Panc1 (cell line): ENCODE data around the gene THAP4.

Source experiments
- POLR2AphosphoS5 ChIP-seq: IDR thresholded peaks from 2 replicates; pipeline ENCODE4 v1.6.1; 2012; ENCODE audit warnings: mild to moderate bottlenecking, low read depth, low read length, moderate library complexity
- REST ChIP-seq, 2 experiments: IDR thresholded peaks; 2 replicates each; pipeline ENCODE4 v1.6.1; 2011 to 2012; ENCODE audit warnings: low read depth in 2 of 2, control low read depth in 1 of 2, low read length in 1 of 2, mild to moderate bottlenecking in 1 of 2, moderate library complexity in 1 of 2; ENCODE audit not compliant: insufficient read depth in 1 of 2
- TF ChIP-seq, protein P1 (sequence below): fragments of 450-650 bp; IDR thresholded peaks from 2 replicates; pipeline ENCODE4 v1.5.1; 2017; ENCODE audit warnings: mild to moderate bottlenecking

DNA sequence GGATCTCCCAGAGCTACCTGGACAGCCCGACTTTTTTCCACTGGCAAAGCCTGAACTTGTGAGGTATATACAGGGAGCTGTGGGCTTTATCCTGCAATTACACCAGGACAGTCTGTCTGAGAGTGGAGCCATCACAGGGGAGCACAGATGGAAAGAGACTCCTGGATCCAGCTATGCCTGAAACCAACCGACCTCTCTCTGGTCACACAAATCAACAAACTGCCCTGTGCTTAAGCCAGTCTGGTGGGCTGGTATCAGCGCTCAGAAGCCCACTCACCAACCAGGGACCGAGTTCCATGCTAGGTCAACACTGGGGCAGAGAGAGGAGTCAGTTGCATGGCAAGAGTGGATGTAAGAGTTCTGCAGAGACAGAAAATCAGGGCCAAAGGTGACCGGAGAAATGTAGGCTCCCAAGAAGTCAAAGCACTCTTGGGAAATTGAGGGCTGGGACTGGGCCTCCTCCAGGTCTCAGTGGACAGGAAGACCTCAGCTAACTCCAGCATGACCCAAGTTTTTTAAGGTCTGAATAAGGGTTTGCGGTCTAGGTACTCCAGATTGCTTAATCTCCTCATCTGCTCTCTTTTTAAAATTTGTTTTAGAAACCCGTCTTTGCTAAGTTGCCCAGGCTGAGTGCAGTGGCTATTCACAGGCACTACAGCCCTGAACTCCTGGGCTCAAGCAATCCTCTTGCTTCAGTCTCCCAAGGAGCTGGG lies 82.2 kb downstream of the THAP4 start:
- TF ChIP-seq, protein P1, sequence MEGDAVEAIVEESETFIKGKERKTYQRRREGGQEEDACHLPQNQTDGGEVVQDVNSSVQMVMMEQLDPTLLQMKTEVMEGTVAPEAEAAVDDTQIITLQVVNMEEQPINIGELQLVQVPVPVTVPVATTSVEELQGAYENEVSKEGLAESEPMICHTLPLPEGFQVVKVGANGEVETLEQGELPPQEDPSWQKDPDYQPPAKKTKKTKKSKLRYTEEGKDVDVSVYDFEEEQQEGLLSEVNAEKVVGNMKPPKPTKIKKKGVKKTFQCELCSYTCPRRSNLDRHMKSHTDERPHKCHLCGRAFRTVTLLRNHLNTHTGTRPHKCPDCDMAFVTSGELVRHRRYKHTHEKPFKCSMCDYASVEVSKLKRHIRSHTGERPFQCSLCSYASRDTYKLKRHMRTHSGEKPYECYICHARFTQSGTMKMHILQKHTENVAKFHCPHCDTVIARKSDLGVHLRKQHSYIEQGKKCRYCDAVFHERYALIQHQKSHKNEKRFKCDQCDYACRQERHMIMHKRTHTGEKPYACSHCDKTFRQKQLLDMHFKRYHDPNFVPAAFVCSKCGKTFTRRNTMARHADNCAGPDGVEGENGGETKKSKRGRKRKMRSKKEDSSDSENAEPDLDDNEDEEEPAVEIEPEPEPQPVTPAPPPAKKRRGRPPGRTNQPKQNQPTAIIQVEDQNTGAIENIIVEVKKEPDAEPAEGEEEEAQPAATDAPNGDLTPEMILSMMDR, result no peak
- TF ChIP-seq POLR2AphosphoS5 (no peak), REST (IDR thresholded peaks at IDR 0.05; ENCODE audit: insufficient read depth in 1 of 2, low read depth in 2 of 2, low read length in 1 of 2) (no peak)
